HG02981 (cell line): ENCODE measurements around the gene CD58.

ENCODE experiments used
- ATAC-seq: cut with Tn5 transposase; IDR thresholded peaks from one replicate; pipeline ENCODE4 v1.9.1; 2021; ENCODE audit warnings: mild to moderate bottlenecking, moderate library complexity; ENCODE audit not compliant: unreplicated experiment

Gene CD58

DNA sequence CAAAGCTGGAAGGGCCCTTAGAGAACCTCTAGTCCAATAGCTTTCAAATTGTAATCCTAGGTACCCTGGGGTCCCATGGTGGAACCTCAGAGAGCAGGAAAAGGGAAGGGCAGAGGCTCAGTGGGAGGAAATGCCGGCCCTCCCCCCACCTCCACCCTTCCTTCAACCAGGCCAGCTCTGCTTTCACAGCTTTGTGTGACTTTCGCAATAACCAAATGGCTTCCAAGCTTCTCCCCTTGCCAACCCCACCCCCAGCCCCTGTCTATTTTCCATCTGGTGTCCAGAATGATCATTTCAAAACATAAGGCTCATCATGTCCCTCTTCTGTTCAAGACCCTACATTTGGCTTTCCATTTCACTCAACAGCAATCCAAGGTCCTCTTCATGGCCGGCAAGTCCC is 74.4 kb downstream of the CD58 start:
- ATAC-seq = no peak

DNA sequence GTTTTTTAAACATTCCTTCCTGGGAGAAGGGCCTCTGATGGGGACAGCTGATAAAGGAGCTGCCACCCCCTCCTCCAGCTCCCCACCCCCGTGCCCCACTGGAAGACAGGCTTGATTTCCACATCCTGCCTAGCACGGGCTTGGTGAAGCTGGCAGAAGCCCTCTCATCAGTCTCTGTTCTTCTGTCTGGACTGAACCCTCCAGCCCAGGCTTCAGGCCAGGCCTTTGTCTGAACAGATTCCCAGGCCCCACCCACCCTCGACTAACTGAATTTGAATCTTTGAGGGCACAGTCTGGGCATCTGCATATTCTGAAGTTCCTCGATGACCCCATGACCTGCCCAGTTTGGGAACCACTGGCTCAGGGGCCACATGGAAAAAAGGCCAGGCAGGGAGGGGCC is 75.3 kb downstream of the CD58 start:
- ATAC-seq = no peak

DNA sequence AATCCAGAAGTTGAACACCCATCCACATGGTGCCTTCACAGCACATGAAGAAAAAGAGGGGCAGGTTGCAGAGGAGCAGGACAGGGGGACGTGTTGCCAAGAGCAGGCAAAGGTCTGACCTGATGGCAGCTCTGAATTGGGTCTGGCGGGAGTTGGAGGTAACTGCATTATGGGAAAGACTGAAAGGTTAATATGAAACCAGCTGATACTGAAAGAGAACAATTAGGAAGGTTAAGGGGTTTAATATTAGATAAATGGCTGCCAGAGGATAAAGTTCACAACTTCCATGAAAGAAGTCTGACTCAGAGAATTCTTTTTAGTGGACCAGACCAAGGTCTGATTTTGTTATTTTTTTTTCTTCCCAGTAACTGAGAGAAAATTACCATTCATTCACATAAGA is 76.1 kb downstream of the CD58 start:
- no peak for ATAC-seq

DNA sequence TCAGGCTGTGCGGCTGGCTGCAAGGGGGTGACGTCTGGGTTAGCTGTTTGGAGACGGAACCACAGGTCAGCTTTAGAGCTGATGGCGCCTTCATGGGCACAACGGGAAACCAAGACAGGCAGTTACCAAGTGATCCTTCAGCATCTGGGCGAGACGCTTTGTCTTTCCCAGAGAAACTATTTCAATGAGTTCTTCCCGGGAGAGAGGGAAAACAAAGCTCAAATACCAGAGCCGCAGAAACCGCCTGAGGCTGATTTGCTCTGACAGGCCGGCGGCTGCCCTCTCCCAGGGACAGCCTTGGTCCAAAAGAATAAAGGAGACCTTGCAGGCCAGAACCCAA is 76.5 kb downstream of the CD58 start:
- no peak for ATAC-seq

DNA sequence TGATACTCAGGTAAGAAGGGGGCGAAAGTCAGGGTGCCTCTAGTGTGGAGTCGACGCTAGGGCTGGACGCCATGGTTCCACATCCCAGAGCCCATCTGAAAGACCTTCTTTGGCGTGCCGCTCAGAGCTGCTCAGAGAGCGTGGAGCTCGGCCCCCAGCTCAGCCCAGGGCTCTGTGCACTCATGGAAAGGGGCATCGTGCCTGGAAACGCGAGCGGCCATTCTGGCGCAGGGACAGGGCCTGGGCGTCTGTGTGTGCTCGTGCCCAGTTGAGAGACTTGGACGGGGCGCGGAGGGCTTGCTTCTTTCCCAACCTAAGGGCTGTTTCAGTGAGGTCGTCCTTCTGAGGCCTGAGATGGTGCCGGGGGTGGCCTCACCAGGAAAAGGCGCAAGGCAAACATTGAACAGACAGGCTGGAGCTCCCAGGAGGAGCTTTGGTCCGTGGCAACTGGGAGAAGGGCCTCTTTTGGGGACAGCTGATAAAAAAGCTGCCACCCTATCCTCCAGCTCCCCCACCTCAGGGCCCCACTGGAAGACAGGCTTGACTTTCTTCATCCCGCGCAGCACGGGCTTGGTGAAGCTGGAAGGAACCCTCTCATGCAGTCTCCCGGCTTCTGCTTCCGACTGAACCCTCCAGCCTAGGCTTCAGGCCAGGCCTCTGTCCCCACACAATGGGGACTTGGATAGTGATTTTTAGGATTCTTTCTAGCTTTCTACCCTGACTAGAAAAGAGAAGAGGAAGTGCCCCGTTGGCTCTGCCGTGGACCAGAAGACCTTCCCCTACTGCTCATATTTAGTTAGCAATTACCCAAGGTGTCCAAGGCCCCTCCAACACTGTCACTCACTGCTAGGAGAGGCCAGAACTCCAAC is 77.1 kb downstream of the CD58 start:
- no peak for ATAC-seq

DNA sequence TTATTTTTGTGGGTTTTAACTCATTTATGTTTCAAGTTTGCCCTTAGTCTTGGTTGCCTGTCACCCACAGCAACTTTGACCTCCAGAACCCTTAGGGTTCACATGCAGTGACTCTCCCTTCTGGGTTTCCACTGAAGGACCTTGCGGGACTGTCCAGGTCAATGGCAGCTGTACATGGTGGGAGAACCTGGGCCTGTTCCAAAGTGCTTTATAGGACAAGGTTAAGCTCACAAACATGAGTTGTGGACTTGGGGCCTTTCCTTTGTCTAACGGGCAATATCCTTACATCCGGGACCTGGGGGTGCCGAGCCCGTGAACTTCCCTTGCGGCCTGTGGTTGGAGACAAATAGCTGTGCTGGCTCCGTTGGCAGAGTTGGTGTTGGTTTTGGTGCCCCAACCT is 77.8 kb downstream of the CD58 start:
- no peak for ATAC-seq

DNA sequence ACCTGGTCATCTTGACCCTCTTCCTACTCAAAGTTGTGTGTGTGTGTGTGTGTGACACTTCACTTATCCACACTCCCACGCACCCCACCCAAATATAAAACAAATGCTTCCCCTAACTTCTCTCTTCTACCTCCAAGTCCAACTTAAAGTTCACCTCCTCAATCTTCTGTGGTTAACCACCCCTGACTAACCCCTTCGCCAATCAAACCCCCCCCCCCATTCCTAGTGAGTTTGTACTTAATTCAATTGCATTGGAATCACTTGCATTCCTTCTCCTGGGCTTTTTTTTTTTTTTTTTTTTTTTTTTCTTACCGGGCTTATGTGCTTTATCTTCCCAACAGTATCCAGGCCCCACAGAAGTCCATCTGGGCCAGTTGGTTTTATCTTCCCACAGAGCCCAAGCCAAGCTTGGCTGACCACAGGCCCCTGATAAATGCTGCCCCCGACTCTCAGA is 78.4 kb downstream of the CD58 start:
- ATAC-seq = no peak

DNA sequence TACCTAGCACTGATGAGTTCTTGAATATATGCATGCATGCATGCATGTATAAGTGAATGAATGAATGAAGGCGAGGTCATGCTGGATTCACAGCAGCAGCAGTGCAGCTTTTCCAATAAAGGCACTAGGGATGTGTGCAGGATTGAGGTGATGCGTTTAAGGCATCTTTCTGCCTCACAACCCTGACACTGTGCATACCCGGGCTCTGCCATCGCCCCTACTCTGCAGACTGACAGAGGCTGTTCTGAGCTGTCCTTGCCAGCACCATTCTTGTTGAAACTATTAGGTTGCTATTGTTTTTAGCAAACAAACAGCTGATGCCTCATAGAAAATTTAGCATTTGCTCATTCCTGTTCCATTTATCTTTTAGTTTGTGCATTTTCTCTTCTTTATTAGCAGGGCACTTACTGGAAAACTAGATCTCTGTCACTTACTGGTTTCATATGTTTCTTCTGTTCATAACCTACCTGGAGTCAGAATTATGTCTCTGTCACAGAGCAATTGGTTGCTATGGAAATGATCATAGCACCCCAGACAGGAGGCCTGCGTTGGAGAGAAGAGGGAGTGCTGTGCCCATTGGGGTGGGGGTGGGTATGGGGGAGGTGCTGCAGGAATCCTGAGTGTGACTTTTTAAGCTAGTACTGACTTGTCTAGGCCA is 79.0 kb downstream of the CD58 start:
- ATAC-seq = no peak

DNA sequence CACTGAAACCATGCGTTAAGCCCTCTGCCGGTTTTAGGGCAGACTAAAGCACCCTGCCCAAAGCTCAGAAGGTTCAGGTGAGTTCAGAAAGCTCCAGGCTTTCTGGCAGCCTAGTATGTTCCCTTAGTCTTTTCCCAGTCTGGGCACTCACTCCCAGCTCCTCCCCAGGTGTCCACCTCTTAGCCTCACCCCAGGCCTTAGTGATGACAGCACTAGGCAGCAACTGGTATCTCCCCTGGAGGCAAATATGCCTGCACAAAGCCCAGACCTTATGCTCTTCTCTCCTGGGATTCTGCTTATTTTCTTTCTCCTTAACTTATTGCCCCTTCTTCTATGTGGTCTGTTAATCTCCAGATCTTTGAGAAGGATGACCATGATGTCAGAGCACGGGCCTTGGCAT is 80.2 kb downstream of the CD58 start:
- no peak for ATAC-seq

DNA sequence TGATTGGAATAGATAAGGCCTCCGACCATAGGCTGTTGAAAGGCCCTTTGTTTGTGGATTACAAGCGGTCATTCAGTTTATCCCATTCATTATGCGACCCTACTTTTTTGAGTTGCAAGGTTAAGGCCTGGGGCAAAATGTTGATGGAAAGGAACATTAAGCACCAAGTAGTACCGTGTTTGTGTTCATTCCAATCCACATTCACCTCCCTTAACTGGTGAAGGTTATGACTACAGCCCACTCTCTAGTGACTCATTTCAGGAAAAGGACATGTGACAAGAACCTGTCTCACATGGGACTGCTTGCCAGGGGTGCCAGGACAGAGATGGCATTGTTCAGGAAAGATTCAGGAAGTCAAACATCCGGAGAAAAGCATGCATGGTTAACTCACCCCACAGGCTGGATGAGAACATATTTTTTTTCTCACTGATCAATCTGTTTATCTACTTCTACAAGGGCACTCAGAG is 81.6 kb downstream of the CD58 start:
- no peak for ATAC-seq

DNA sequence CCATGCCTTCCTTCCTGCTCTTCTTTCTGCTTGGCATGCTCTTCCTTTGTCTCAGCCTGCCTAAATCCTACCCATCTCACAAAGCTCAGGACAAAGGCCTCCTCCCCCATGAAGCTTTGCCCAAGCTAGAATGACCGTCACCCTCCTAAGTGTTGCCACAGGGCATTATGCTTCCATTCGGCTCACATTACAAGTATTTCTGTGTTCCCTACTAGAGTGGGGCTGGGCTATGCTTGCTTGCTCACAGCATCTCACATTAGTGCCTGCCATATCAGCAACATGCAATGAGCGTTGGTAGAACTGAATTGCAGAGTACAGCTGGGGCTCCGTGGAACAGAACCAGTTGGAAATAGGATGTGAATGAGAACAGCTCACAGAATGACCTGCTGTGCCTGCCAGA is 82.8 kb downstream of the CD58 start:
- no peak for ATAC-seq

DNA sequence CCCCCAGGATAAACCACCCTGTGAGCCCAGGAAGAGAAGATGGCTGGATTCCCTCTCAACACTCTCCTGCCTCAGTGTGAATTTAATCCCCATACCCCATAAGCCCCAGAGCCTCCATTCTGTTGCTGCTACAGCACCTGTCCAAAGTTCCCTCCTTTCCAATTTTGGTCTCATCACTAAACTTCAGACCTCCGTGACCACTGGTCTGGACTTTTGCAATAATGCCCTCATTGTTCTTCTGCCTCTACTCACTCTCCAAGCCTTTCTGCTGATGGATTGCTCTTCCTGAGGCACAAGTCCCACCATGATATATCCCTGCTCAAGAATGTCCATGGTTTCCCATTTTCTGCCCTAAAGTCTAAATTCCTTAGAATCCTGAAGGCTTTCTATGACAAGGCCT is 83.2 kb downstream of the CD58 start:
- no peak for ATAC-seq

DNA sequence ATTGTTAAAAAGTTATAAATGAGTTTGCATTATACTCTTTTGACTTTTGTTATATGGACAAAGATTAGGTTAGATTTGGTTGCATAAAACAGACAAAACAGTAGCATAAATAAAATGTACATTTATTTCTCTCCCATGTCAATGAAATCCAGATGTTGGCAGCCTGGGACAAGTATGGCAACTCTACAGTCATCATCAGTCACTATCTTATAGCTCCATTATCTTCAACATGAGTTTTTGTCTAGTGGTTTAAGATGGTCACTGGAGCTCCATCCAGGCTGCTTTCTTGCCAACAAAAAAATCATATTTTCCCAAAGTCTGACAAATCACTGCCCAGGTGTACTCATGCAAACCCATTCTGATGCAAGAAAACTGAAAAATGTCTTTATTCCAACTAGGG is 83.8 kb downstream of the CD58 start:
- no peak for ATAC-seq

DNA sequence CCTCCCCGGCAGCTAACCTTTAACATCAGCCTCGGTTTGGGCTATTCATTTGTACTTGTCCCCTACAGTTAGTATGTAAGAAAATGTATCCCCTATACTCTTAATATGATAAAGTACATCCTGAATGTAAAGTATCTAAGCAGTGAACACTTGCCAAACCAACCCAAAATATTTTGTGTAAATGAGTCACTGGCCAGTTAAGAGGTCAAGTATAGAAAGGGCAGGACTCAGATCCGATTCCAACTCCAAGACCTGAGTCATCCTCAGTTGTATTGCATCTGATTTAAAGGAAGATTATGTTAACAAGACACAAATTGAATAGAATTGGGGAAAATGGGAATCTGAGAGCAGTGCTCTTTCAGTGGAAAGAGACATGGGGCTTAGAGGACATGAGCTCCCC is 84.4 kb downstream of the CD58 start:
- no peak for ATAC-seq

DNA sequence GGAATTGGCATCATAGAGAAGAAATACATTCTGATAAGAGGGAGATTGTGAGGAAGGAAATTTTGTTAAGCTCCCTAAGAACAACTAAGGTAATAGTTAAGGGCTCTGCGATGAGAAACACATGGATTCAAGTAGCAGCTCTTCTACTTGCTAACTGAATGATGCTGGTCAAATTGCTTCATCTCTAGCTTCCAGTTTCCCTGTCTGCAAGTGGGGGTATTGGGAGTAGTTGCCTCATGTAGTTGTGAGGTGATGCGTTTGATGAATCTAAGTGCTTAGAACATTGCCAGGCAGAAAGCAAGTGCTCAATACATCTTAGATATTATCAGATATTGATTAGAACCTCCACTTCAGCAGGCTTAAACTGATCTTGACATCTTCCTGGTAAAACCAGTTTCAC is 84.8 kb downstream of the CD58 start:
- no peak for ATAC-seq

DNA sequence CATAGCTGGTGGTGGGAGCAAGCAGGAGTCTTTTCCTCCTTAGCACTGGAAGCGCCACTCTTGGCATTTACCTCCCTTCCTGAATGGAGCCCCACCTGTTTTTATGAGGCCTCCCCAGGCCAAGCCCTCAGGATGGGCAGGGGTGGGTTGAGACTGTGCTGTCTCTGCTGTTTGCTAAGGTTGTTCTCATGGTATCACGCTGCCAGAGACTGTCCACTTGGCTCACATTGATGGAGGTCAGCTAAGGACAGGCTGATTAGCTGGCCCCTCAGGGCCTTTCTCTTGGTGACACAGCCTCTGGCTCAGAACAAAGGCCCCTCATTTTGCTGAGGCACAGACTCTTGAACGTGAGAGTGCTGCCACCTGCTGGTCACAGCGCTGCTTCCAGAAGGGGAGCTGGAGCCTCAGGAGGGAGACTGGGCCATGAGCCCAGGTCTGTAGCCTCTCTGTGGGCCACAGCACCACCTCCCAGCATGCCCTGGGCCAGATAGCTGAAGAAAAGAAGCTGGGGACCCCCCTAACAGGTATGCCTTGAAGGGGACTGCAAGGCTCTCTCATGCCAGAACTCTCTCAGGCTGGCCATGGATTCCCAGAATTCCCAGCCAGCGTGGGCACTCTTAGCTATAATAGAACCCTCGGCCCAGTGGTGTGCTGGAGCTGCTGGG is 85.6 kb downstream of the CD58 start:
- ATAC-seq = peak; percentile 64

DNA sequence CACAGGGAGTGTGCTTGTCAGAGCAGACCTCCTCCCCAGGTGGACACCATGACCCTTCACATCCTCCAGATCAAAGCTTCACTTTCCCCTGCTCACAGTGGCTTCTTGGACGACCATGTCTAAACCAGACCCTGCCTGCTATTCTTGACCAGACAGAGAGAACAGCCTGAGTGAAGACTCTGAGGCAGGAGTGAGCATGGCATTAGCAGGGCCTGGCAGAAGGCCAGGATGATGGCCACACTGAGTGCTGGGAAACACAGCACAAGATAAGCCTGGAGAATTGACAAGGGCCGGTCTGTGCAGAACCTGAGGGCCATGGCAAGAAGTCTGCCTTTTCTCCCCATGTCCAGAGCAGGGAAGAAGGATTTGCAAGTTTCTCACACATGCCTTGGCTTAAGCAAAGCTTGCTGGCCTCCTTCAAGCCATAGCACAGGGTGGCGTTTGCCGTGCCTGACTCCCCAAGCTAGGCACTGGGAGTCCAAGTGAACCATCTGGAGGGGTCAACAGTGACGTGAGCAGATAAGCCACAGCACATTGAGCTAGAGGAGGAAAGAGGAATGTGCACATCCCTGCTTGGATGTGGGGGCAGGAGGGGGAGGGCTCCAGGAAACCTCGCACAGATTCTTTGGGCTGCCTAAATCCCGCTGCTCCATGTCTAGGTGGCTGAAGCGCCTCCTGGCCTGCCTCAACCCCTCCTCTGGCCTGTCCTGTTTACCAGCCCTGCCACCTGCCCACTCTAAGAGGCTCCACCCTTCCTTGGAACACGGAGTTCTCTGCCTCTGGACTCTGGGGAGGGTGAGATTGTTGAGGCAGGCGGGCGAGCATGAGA is 87.1 kb downstream of the CD58 start:
- no peak for ATAC-seq

DNA sequence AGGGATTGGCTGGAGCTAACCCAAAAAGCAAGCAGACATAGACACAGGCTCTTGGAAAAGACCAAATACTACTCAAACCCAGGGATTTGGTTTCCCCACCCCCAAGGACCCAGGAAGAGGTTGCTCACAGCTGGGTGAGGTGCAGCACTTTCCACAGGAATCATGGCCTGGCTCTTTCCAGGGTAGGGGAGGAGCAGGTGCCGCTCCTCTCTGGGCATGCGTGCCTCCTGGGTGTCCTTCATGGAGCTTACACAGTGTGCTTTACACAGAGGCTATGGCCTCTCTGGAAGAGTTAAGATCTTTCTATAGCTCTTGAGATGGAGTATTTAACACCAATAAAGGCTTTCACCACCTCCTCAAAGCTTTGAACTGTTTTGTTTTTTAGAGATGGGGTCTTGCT is 88.3 kb downstream of the CD58 start:
- no peak for ATAC-seq

DNA sequence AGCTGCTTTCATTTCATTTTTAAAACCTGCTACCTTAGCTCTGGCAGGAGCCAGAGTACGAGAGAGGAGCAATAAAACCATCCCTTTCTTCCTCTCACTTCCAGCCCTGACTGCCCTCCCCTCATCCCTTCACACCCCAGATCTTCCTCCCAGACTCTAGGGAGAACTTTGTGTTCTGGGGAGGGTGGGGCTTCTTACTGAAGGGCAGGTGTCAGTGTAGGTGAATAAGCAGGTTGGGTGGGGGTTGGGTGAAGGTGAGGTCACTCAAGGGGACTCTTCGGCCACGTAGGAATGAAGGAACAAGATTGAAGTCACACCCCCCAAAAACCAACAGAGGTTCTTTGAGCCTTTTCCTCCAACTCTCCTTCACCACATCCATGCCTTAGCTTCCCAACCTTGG is 88.9 kb downstream of the CD58 start:
- no peak for ATAC-seq

DNA sequence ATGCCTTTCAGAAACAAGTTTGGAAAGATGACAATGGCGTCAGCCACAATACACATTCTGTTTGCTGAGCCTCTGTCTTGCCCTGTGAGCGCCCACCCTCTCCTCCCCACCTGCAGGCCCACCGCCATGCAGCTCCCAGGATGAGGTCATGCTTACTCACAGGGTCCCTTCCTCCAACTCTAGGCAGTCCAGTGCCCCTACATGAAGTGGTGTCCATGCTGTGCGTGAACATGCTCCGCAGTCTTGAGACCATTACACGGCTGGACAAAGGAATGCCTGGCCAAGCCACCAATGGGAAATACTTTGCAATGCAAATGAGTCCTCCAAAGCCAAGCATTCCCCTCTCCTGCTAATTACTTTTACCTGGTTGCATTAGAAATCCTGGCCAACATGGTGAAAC is 92.2 kb downstream of the CD58 start:
- ATAC-seq = no peak

DNA sequence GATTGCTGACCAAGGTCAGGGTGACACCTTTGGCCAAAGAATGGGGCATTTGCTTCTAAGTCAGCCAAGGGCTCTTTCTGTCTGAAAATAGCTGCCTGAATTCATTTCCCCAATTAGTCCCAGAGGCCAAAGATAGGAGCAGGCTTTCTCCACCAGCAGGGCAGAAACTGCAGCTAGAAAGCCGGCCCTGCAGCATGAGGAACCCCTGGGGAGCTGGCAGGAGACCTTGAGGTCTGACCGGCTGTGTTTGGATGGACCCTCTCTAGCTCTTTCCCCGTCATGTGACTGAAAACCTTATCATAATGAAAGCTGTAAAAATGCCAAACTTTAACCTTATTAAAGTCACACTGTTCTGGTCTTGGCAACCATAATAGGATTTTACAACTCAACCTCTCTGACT is 93.4 kb downstream of the CD58 start:
- no peak for ATAC-seq
